GM23338 (cell line): ENCODE results near the gene HNRNPC.
"Not testable (repeated sequence)": the region's sequence is repeated elsewhere in the genome, so short reads cannot be mapped to it uniquely, and the experiment has no call there.

Experiments used
- CREB1 ChIP-seq: fragments of 250-450 bp; sonication (Bioruptor Pico); IDR thresholded peaks from 2 replicates; pipeline ENCODE4 v1.5.0; 2020; ENCODE audit warnings: low read depth, mild to moderate bottlenecking, moderate library complexity
- CTCF ChIP-seq, 2 experiments: fragments of 200-600 bp in 1 of 2; sonication (generic) in 1 of 2; conservative IDR thresholded peaks; 2 replicates each; pipeline versions ENCODE4 v1.5.1 to v1.6.1; 2016 to 2017; ENCODE audit warnings: antibody characterized with exemption in 2 of 2, low read depth in 2 of 2, mild to moderate bottlenecking in 2 of 2, moderate library complexity in 1 of 2
- EZH2 ChIP-seq: fragments of 200-600 bp; sonication (generic); IDR thresholded peaks from one replicate; pipeline ENCODE4 v1.8.0; 2017; ENCODE audit warnings: antibody characterized with exemption, mild to moderate bottlenecking, low read depth; ENCODE audit not compliant: unreplicated experiment
- ZNF331 ChIP-seq: fragments of 250-450 bp; sonication (Bioruptor Pico); IDR thresholded peaks from 2 replicates; pipeline ENCODE4 v1.5.0; 2020; ENCODE audit warnings: low read depth, mild to moderate bottlenecking, moderate library complexity
- TF ChIP-seq, protein P1 (sequence below): IDR thresholded peaks from one replicate; pipeline ENCODE4 v1.6.1; 2018; ENCODE audit warnings: antibody characterized with exemption; ENCODE audit not compliant: unreplicated experiment

GRCh38 chr14:21294026-21294425, 24.8 kb upstream of the HNRNPC start:
- not testable (repeated sequence) for TF ChIP-seq EZH2; CTCF (conservative IDR thresholded peaks at IDR 0.05; ENCODE audit: low read depth in 2 of 2); ZNF331 (CRISPR knock-in tag); CREB1 (CRISPR knock-in tag)
- TF ChIP-seq, protein P1, sequence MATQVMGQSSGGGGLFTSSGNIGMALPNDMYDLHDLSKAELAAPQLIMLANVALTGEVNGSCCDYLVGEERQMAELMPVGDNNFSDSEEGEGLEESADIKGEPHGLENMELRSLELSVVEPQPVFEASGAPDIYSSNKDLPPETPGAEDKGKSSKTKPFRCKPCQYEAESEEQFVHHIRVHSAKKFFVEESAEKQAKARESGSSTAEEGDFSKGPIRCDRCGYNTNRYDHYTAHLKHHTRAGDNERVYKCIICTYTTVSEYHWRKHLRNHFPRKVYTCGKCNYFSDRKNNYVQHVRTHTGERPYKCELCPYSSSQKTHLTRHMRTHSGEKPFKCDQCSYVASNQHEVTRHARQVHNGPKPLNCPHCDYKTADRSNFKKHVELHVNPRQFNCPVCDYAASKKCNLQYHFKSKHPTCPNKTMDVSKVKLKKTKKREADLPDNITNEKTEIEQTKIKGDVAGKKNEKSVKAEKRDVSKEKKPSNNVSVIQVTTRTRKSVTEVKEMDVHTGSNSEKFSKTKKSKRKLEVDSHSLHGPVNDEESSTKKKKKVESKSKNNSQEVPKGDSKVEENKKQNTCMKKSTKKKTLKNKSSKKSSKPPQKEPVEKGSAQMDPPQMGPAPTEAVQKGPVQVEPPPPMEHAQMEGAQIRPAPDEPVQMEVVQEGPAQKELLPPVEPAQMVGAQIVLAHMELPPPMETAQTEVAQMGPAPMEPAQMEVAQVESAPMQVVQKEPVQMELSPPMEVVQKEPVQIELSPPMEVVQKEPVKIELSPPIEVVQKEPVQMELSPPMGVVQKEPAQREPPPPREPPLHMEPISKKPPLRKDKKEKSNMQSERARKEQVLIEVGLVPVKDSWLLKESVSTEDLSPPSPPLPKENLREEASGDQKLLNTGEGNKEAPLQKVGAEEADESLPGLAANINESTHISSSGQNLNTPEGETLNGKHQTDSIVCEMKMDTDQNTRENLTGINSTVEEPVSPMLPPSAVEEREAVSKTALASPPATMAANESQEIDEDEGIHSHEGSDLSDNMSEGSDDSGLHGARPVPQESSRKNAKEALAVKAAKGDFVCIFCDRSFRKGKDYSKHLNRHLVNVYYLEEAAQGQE, result not testable (repeated sequence)
